Mesenchymal stem cell (in vitro differentiated cells and primary cell): ENCODE data around the gene GRM7.
A peak's percentile ranks its signal among the peaks of the same experiment; 100 is the strongest.

Source experiments
- DNase-seq: peaks from one replicate; pipeline ENCODE4 v3.0.0-alpha.2; 2013
- H2AFZ ChIP-seq: one replicate; pipeline ENCODE4 v1.6.1; 2013; ENCODE audit warnings: low read depth, mild to moderate bottlenecking, control low read depth, inconsistent platforms, low read length, moderate library complexity
- H2AK5ac ChIP-seq: 2 replicates; pipeline ENCODE4 v1.6.1; 2013; ENCODE audit warnings: low read length, moderate library complexity, mild to moderate bottlenecking, inconsistent platforms; ENCODE audit not compliant: severe bottlenecking
- H2BK120ac ChIP-seq: one replicate; pipeline ENCODE4 v1.6.1; 2013; ENCODE audit warnings: low read depth, mild to moderate bottlenecking, inconsistent platforms, low read length, moderate library complexity
- H2BK12ac ChIP-seq, 2 experiments: one replicate each; pipeline ENCODE4 v1.6.1; 2013; ENCODE audit warnings: inconsistent platforms in 2 of 2, low read length in 2 of 2, mild to moderate bottlenecking in 2 of 2, moderate library complexity in 2 of 2, control low read depth in 1 of 2
- H2BK15ac ChIP-seq: one replicate; pipeline ENCODE4 v1.6.1; 2013; ENCODE audit warnings: mild to moderate bottlenecking, low read depth, inconsistent platforms; ENCODE audit not compliant: poor library complexity, severe bottlenecking
- H2BK5ac ChIP-seq: 2 replicates; pipeline ENCODE4 v1.6.1; 2013; ENCODE audit warnings: low read depth, mild to moderate bottlenecking, low read length, control low read depth, inconsistent platforms; ENCODE audit not compliant: poor library complexity, severe bottlenecking
- H3K14ac ChIP-seq, 2 experiments: one replicate each; pipeline ENCODE4 v1.6.1; 2013; ENCODE audit warnings: inconsistent platforms in 2 of 2, low read length in 2 of 2, control low read depth in 1 of 2, mild to moderate bottlenecking in 1 of 2, moderate library complexity in 1 of 2
- H3K18ac ChIP-seq, 2 experiments: one replicate each; pipeline ENCODE4 v1.6.1; 2013; ENCODE audit warnings: inconsistent platforms in 2 of 2, low read length in 2 of 2, control low read depth in 1 of 2, low read depth in 1 of 2, mild to moderate bottlenecking in 1 of 2
- H3K23ac ChIP-seq, 2 experiments: one replicate each; pipeline ENCODE4 v1.6.1; 2013; ENCODE audit warnings: inconsistent platforms in 2 of 2, low read length in 2 of 2, mild to moderate bottlenecking in 2 of 2, moderate library complexity in 2 of 2, control low read depth in 1 of 2
- H3K27ac ChIP-seq: 2 replicates; pipeline ENCODE4 v1.5.1; 2013; ENCODE audit warnings: mild to moderate bottlenecking, moderate library complexity, low read length, control low read depth, inconsistent platforms; ENCODE audit not compliant: poor library complexity, severe bottlenecking
- H3K27me3 ChIP-seq, 2 experiments: 2 replicates each; pipeline versions ENCODE4 v1.6.1 to v1.7.0; 2013; ENCODE audit warnings: low read length in 2 of 2, mild to moderate bottlenecking in 2 of 2, moderate library complexity in 2 of 2, control low read depth in 1 of 2, inconsistent platforms in 1 of 2; ENCODE audit not compliant: control insufficient read depth in 1 of 2, insufficient read depth in 1 of 2
- H3K36me3 ChIP-seq, 2 experiments: 2 replicates each; pipeline versions ENCODE4 v1.6.1 to v1.7.0; 2013; ENCODE audit warnings: low read length in 2 of 2, control low read depth in 1 of 2, inconsistent platforms in 1 of 2, low read depth in 1 of 2, mild to moderate bottlenecking in 1 of 2; ENCODE audit not compliant: insufficient read depth in 2 of 2, control insufficient read depth in 1 of 2
- H3K4ac ChIP-seq, 2 experiments: one replicate each; pipeline ENCODE4 v1.6.1; 2013; ENCODE audit warnings: inconsistent platforms in 2 of 2, low read length in 2 of 2, mild to moderate bottlenecking in 2 of 2, moderate library complexity in 2 of 2, control low read depth in 1 of 2, low read depth in 1 of 2
- H3K4me1 ChIP-seq: 2 replicates; pipeline ENCODE4 v1.6.1; 2013; ENCODE audit warnings: low read depth, low read length, control low read depth; ENCODE audit not compliant: control insufficient read depth, insufficient read depth
- H3K4me2 ChIP-seq: 2 replicates; pipeline ENCODE4 v1.6.1; 2013; ENCODE audit warnings: low read length, mild to moderate bottlenecking, inconsistent platforms; ENCODE audit not compliant: poor library complexity, severe bottlenecking
- H3K4me3 ChIP-seq, 2 experiments: 2 replicates each; pipeline versions ENCODE4 v1.5.1 to v1.7.0; 2013; ENCODE audit warnings: low read length in 2 of 2, mild to moderate bottlenecking in 2 of 2, control low read depth in 1 of 2, low read depth in 1 of 2; ENCODE audit not compliant: insufficient read depth in 1 of 2
- H3K79me1 ChIP-seq: replicated peaks from 2 replicates; pipeline ENCODE4 v1.6.1; 2013; ENCODE audit warnings: mild to moderate bottlenecking, control low read depth, low read length, inconsistent platforms; ENCODE audit not compliant: poor library complexity, severe bottlenecking
- H3K9ac ChIP-seq: 2 replicates; pipeline ENCODE4 v1.7.0; 2013; ENCODE audit warnings: mild to moderate bottlenecking, low read length, moderate library complexity
- H3K9me3 ChIP-seq: 2 replicates; pipeline ENCODE4 v1.7.0; 2013; ENCODE audit warnings: mild to moderate bottlenecking, low read length; ENCODE audit not compliant: control insufficient read depth
- H4K8ac ChIP-seq: one replicate; pipeline ENCODE4 v1.6.1; 2013; ENCODE audit warnings: inconsistent platforms, mild to moderate bottlenecking, low read length, moderate library complexity
- H4K91ac ChIP-seq: one replicate; pipeline ENCODE4 v1.6.1; 2013; ENCODE audit warnings: mild to moderate bottlenecking, low read length, inconsistent platforms
- WGBS: methylation state at CpG from one replicate; pipeline ENCODE4 v1.1.7; 2013; ENCODE audit warnings: mixed read lengths; 5-methylcytosine and 5-hydroxymethylcytosine counted together

GRM7 gene

GRCh38 chr3:7260975-7261374 is 400.1 kb downstream of the GRM7 start:
- Histone ChIP-seq H3K18ac (peak overlapping the region in 1 of 2 experiments; percentile 21), H3K9ac (no peak overlapping the region), H3K14ac (no peak overlapping the region), H4K8ac (no peak overlapping the region), H4K91ac (no peak overlapping the region), H2BK120ac (no peak overlapping the region), H2BK12ac (peak overlapping the region in 1 of 2 experiments; percentile 42), H2BK5ac (no peak overlapping the region), H3K23ac (no peak overlapping the region), H3K79me1 (no peaks in the 10 kb centered on the region), H3K4ac (no peak overlapping the region), H3K4me2 (no peak overlapping the region), H3K4me1 (peaks cover 1% of the 10 kb centered on the region), H3K27ac (no peak overlapping the region), H2BK15ac (no peak overlapping the region), H3K4me3 (no peak overlapping the region), H2AK5ac (no peak overlapping the region), H2AFZ (no peak overlapping the region), H3K36me3 (no peaks in the 10 kb centered on the region), H3K27me3 (no peaks in the 10 kb centered on the region), H3K9me3 (peaks cover 14% of the 10 kb centered on the region)
- WGBS = 87% methylated on average over 1 of the region's 1 CpG
- no peak for DNase-seq

GRCh38 chr3:7263347-7264195 is 402.7 kb downstream of the GRM7 start:
- Histone ChIP-seq H3K9me3 (peaks cover 13% of the 10 kb centered on the region), H3K79me1 (no peaks in the 10 kb centered on the region), H4K91ac (no peak overlapping the region), H3K23ac (no peak overlapping the region), H3K27ac (no peak overlapping the region), H3K4me1 (peaks cover 1% of the 10 kb centered on the region), H2AK5ac (no peak overlapping the region), H2BK120ac (no peak overlapping the region), H2BK15ac (no peak overlapping the region), H3K9ac (no peak overlapping the region), H3K27me3 (no peaks in the 10 kb centered on the region), H3K14ac (peak overlapping the region in 1 of 2 experiments; percentile 72), H2BK12ac (no peak overlapping the region), H2AFZ (no peak overlapping the region), H3K4me2 (no peak overlapping the region), H3K4me3 (no peak overlapping the region), H2BK5ac (no peak overlapping the region), H4K8ac (peak overlapping the region; percentile 31), H3K4ac (no peak overlapping the region), H3K36me3 (no peaks in the 10 kb centered on the region), H3K18ac (peak overlapping the region in 1 of 2 experiments; percentile 16)
- 95% methylated on average over 13 of the region's 13 CpGs for WGBS
- DNase-seq = no peak

GRCh38 chr3:7264196-7264526 is 403.2 kb downstream of the GRM7 start:
- no peaks in the 10 kb centered on the region for H3K27me3 ChIP-seq
- H3K4me3 ChIP-seq = no peak overlapping the region
- H2AK5ac ChIP-seq = no peak overlapping the region
- H3K14ac ChIP-seq = no peak overlapping the region
- H3K9me3 ChIP-seq = peaks cover 13% of the 10 kb centered on the region
- H2BK120ac ChIP-seq = no peak overlapping the region
- H4K8ac ChIP-seq = no peak overlapping the region
- no peak overlapping the region for H3K9ac ChIP-seq
- H3K4me1 ChIP-seq = peaks cover 1% of the 10 kb centered on the region
- no peak overlapping the region for H3K4me2 ChIP-seq
- no peak overlapping the region for H3K23ac ChIP-seq
- H2BK12ac ChIP-seq = no peak overlapping the region
- no peak overlapping the region for H2BK5ac ChIP-seq
- no peaks in the 10 kb centered on the region for H3K79me1 ChIP-seq
- no peak overlapping the region for H4K91ac ChIP-seq
- DNase-seq = no peak
- H3K4ac ChIP-seq = no peak overlapping the region
- H3K36me3 ChIP-seq = no peaks in the 10 kb centered on the region
- H3K18ac ChIP-seq = no peak overlapping the region
- 96% methylated on average over 4 of the region's 4 CpGs for WGBS
- no peak overlapping the region for H2AFZ ChIP-seq
- H3K27ac ChIP-seq = no peak overlapping the region
- H2BK15ac ChIP-seq = no peak overlapping the region

GRCh38 chr3:7265736-7266135 is 404.8 kb downstream of the GRM7 start:
- WGBS = 89% methylated on average over 2 of the region's 4 CpGs
- no peak overlapping the region for H2BK5ac ChIP-seq

More at GRCh38 chr3:7265736-7266135, 404.8 kb downstream of the GRM7 start:
- Histone ChIP-seq H2BK15ac (no peak overlapping the region), H4K91ac (no peak overlapping the region), H2BK120ac (no peak overlapping the region), H3K4me3 (no peak overlapping the region), H3K9ac (no peak overlapping the region), H3K36me3 (no peaks in the 10 kb centered on the region), H3K4ac (no peak overlapping the region), H3K27ac (no peak overlapping the region), H2AK5ac (no peak overlapping the region), H4K8ac (no peak overlapping the region), H2AFZ (no peak overlapping the region), H3K18ac (no peak overlapping the region), H3K79me1 (no peaks in the 10 kb centered on the region), H3K27me3 (no peaks in the 10 kb centered on the region), H3K9me3 (peaks cover 13% of the 10 kb centered on the region), H3K14ac (no peak overlapping the region), H3K23ac (no peak overlapping the region), H2BK12ac (no peak overlapping the region), H3K4me2 (no peak overlapping the region), H3K4me1 (peaks cover 1% of the 10 kb centered on the region)
- DNase-seq = no peak
